RCC 7860 (cell line): ENCODE results near the gene HOXA13.
A peak's percentile ranks its signal among the peaks of the same experiment; 100 is the strongest.

Experiments used
- DNase-seq: peaks from one replicate; pipeline ENCODE4 v3.0.0-alpha.2; 2015; ENCODE audit warnings: low spot score
- FAIRE-seq: peaks from 2 replicates; lab custom pipeline; 2012; peaks lifted over from hg19 to GRCh38; lab: Jason Lieb, UNC

Gene HOXA13

DNA sequence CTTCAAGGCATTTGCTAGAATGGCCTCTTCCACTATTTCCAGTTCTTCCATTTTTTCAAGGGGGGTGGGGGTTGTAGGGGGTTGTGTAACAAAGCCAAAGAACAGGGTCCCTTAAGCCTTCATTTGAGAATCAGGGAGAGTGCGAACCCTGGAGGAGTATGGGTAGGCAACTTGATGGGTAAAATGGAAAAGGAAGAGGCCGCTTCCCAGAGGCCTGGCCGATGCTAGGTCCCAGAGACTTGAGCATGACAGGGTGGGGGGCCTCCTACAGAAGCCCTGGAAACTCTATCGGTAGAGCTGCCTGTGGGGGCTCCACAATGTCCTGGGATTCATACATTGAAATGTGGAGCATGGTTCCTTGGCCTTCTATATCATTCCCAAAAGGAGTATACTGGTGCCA lies 9.1 kb upstream of the HOXA13 start:
- FAIRE-seq (no peak), DNase-seq (no peak)

DNA sequence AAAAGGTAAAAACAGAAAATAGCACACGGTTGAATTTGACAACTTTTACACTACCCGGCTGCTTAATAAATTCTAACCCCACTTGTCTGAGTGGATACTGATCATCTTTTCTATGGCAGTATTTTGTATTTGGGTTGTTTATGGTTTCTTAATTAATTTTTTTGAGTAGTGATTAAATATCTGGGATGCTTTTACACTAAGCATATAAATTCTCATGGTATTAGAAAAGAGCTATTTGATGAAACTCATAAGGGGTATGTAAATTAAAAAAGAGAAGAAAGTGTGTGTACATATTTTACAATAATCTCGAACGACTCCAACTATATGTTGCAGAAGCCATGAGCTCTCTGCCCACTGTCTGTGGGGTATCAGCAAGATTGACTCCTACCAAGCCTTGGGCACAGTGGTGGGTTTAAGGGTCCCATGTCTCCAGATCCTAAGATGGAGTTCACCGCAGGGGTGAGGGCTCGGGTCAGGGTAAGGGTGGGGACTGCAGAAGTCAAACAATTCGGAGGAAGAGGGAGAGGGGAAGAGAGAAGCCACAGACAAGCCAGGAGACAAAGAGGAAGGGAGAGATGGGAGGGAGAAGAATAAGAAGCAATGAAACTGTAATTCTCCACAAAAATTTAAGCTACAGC lies 7.6 kb upstream of the HOXA13 start:
- FAIRE-seq (no peak), DNase-seq (no peak)

DNA sequence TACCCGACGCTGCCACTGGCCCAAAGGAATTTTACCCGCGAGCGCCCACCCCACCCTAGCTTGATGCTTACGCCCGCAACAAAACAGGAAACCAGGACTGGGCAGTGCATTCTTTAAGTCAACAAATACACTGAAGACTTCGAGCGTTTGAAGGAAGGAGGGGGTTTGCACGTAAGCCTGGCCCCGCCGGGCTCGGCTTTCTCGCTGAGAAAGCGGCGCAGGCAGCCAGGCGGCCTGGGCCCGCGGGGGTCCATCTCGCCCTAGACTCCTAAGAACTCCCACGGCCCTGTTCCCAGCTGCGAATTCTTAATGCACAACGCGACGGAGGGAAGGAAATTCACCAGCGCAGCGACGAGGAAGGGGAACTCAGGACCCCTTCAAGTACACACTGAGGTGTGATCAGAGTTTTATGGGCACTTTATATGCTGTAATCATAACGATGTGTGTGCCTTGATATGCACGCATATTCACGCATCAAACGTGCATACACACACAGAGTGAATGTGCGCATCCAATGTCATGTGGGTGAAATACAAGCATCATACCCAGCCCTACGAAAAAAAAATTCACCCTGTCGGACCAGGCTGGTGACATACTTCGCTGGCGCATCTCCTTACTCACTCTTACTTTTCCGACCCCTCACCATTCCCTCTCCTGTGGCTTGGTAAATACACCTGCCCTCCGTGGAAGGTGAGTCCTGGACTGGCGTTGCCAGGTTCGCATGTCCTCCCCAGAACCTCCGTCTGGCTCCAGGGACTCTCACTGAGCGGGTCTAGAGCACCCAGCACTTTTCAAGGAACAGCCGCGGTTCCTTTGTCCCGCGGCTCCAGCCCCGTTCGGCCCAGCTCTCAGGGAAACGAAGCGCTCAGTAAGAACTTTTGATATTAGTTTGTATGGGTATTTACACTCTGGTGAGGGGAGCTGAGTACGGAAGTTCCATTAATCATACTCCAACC lies 5.7 kb upstream of the HOXA13 start:
- no peak for DNase-seq
- no peak for FAIRE-seq

DNA sequence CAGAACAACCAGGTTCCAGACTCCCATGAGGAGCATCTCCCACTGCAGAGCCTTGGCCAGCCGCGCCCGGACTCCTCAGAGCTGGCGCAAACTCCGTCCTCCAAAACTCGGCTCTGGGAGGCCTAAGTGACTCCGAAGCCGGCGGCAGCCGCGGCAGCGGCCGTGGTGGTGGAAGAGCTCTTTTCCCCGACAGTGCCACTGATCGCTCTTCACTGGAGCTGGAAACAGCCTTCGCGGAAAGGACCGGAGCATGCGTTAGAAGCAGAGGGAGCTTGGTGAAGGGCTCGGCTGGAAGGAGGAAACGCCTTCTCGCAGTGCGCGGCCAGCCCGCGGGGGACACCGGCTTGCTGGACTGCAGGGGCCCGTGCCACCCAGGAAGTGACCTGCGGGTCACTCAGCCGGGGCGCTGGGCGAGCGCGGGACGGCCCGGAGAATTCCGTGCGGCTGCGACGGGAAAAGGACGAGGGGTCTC lies 5.0 kb upstream of the HOXA13 start:
- FAIRE-seq (no peak), DNase-seq (no peak)

DNA sequence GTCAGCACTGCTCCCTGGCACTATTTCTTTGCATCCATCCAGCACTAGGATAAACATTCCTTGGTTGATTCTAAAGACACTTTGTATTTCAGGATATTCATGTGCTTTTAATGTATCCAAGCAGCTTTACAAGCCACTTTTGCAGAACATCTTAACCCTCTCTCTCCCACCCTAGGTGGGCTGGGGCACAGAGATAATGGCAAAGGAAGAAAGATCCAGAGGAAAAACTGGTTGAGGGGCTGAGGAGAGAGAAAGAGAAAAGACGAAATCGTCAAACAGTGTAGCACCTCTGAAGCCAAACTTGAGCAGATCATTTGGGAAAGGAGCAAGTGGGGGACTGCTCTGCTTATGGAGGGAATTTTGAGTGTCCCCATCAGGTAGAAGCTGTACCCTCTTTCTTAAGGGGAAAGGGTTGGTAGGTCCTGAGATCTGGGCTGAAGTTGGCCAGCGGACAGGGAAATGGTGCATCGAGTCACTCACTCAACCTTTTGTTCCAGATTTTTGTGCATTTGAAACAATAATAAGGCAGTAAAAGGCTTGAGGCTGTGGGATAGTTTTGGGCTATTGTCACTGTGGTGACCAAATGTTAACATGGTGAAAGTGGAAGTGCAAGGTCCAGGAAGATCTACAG lies 4.2 kb upstream of the HOXA13 start:
- DNase-seq (no peak), FAIRE-seq (no peak)

DNA sequence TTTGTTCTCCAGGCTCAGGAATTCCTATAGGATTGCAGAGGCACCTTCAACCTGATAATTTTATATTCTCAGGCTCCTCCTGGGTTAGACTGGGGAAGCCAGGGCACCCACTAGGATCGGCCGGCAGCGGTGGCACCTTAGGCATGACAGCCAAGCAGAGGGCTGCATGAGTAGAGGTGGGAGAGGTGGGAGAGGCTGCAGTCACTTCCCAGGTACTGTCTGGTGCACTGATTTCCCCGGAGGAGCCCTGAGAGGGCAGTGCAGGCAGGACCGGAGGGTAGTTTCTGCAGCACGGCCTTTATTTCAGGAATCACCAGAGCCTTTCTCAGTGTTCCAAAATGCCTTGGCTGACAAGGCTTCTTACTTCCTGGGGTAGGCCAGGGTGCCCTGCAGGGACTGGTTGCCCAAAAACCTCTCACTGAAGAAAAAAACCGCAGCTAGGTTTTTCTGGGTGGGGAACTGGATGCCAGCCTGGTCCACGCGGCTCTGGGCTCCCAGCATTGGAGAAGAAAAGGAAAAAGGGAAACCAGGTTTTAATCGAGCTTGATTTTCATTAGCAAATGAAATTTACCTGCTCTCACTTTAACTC lies 3.6 kb upstream of the HOXA13 start:
- no peak for FAIRE-seq

DNA sequence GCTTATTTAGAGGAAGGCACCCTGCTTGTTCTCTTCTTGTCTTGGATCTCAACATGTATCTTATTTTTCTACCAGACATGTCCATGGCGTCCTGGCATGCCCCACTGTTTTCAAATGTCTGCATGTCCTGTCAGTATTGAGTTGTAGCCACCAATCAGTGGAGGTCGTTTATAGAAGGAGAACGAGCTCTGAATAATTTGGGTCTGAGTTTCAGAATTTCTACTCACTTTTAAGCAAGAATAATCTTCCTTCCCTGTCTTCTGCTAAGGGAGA lies 2.9 kb upstream of the HOXA13 start:
- DNase-seq (no peak), FAIRE-seq (no peak)

More for the DNA sequence above, 3.6 kb upstream of the HOXA13 start:
- DNase-seq, result no peak

DNA sequence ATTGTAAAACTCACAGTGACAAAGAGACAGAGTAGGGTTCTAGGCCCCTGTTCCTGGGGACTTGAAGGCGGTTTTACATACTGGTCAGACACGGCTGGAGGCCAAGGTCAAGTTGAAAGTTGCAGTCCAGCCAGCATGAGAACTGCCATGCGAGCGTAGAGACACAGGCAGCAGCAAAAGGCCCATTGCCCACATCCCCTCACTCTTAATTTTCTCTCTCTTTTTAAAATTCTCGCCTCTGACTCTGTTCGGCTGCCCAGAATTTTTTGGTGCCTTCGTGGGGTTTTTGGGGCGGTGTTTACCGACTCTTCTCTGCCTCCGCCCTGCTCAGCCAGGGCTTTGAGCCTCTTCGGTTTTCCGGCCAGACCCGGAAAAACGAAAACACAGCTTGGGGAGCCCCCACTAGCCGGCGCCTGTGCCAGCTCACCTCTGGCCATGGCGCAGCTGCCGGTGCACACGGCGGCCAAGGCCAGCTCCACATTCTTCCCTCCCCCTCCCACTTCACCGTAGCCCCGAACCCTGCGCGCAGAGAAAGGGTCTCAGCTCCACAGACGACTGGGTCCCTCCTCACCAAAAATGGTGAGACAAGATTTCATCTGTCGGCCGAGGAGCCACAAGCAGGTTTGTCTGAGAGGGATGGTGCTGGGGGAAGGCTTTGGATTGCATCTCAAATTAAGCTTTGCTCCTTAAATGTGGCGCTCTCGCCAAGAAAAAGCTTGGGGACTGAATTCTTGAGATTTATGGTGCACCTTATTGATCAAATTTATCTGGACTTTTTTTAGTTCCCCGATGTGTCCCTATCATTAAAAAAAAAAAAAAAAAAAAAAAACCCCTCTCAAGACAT lies 2.3 kb upstream of the HOXA13 start:
- DNase-seq, result no peak
- no peak for FAIRE-seq

DNA sequence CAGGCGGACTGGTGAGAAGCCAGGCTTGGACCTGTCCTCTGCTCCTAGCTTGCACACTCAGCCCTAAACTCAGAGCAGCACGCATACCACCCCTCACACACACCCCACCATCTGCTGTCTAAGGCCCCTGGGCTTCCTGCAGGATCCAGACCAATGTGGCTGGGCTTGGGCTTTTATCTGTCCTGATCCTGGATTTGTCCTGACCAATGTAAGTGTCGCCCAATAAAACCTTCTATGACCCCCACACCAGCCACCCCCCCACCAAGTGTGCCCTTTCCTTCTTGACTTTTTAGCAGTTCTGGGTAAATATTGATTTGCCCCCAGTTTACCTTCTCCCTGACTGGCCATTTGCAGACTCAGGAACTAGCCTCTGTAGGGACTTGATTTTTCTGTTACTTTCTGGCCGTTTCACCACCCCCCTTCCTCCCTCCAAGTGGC lies 1.7 kb upstream of the HOXA13 start:
- DNase-seq (no peak), FAIRE-seq (no peak)

DNA sequence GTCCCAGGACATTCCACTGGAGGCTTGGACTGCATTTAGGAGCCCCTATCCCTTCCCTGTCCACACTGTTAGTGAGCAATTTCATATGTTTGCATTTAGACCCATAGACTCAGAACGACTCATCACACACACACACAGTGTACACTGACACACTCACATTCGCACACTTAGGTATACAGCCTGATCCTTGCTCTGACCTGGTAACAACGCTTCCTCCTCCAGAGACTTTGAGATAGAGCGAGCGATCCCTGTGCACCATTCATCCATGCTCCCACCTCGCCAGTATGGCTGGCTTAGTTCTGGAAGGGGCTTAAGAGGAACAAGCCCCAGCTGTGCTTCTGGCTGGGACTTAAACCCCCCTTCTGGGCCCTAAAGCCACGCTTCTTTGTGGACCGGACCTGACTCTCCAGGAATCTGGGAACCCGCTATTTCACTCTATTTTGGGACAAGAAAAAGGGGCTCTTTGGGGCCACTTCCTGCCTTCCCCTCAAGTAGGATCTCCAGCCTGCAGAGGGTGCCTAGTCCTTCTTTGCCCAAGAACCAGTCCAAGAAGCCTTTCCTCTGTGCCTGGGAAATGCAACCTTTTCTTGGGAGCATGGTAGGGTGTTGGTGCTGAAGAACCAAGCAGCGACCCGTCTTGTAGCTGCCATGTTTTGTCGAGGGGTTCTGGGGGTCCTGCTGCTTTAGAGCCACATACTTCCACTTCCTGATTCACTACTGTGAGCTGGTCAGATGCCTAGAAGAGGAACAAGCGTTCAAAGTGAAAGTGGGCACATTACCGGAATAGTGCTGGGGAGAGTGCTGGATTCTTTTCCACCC lies 1.1 kb upstream of the HOXA13 start:
- no peak for DNase-seq
- FAIRE-seq, result no peak

DNA sequence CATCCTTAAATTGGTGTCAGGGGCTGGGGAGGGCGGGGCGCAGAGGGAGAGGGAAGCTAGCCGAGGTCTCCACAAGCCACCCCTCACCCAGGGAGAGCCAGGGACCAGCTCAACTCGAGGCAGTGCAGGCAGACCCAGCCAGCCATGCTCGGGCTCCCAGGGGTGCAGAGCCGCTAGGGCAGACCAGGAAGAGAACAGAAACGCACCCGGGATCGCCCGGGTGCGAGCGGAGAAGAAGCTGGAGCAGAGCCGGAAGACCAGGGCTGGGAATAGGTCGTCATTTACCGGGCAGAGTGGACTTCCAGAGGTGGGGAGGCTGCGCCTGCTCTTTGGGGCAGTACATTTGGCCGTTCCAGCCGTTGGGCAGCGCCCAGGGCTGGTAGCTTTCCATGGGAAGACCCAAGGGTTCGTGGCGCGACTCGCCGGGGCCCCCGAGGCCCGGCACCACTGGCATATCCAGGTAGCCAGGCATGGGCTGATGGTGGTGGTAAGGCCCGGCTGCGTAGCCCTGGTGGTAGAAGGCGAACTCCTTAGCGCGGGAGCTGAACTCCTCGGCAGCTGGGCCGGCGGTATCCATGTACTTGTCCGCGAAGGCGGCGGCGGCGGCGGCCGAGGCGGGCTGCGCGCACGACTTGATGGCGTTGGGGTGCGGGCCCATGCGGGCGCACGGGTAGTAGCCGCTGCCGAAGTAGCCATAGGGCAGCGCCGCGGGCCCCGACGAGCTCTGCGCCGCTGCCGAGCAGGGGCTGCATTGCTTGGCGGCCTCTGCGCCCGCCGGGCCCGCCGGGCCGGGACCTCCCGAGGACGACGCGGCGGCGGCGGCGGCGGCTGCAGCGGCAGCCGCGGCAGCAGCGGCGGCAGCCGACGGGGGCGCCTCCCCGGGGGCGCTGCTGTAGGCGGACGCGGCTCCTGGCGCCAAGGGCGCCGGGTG lies 755 bp downstream of the HOXA13 start:
- FAIRE-seq (no peak), DNase-seq (no peak)

DNA sequence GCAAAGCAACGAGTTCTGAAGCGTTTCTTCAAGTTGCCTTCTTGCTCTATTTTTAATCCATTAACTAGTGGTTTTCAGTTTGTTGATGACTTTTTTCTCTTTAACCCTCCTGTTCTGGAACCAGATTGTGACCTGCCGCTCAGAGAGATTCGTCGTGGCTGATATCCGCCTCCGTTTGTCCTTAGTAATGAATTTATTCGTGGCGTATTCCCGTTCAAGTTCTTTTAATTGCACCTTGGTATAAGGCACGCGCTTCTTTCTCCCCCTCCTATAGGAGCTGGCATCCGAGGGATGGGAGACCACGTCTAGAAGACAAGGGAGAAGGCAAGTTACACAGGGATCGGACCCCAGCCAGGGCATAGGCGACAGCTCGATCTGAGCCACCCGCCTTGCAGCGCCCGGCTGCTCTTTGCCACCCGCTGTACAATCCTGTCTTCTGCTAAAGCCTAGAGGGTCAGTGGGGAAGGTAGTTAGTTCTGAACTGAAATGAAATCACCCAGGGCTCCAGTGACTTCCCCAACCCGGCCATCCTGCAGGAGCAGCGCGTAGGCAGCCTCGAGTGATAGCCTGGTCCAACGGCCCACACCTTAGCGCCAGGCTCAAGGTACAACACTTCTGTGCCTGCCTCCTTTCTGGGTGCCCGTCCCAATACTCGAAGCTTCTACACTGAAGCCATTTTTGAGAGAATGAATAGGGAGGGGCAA lies 1.6 kb downstream of the HOXA13 start:
- DNase-seq (no peak), FAIRE-seq (no peak)

DNA sequence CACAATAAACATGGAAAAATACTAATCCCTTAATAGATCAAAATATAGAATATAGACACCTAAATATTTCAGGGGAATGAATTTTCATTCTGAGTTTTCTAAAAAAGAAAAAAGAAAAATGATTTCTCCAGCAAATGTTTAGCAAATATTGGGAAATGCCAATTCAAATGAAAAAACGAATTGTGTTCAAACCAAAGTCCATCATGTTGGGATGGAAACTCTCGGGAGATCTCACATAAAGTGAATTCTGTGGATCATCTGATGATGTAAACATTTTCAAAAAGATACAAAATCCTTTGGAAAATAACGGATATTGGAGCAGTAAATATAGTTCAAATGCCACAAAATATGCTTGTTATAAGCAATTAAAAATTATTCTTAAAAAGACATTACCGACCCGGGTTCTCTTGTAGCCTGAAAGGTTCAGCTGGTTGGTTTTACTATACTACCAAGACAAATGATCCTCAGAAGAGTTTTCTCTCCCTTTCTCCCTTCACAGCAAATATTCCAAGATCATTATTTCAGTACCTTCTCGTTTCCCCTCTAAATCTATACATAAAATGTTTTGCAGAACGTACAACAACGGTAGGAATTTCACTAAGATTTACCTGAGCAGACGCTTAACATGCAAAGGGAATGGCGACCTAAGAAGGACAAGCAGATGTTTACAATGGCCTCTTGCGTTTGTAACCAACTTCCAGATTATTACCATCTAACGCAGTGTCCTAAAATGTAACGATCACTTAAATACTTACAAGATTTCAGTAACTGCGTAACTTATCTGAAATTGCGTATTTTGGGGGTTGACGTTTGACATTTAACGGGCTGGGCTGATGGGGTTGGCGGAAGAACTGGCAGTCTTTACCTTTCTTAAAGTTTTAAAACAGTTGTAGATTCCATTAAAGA lies 2.5 kb downstream of the HOXA13 start:
- FAIRE-seq, result no peak
- no peak for DNase-seq

DNA sequence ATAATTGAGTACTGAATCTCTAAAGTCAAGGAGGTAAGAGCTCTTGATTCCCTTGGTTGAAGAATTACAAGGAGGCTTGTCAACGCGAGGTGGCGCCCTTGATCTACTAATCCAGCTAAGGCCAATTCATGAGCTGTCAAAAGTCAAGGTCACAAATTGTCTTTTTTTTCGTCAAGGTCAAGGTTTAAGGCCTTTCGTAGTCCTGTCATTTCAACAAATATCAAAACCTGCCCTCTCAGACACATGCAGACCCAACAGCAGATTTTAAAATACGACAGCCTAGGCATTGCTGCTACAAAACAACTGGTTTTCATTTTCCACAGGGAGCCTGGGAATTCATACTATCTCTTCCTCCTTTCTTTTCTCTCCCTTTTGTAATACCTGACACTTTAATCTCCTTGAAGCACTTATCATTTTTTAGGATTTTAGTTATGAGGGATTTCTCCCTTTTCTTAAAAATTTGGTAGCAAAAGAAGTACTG lies 3.6 kb downstream of the HOXA13 start:
- DNase-seq (peak; percentile 43), FAIRE-seq (peak; percentile 77)

DNA sequence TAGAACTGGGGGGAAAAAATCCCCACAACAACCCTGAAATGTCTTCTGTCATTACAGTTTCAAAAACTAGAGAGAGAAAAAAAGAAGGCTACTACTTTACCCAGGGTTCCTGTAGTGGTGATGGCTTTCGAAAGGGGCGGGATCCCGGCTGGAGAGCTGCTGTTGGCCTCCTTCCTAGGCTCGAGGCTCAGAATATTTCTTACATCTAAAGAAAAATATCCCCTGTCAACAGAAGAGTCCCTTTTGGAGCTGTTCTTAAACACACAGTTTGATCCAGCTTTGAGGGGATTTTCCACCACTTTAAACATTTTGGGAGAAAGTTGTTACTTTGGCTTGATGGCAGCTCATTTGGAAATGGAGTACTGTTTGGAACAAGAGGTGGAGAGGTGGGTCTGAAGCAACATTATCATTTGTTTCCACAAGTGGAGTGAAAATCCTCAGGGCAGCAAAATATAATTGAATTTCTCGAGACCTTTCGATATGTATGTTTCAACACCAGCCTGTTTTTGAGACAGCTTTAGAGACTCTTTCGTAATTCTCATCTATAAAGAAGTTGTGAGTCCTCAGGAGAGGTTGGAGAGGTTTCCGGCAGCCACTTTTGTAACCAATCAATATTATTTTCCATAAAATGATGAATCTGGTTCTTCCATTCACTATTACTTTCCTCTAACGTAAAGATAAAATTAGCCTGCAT lies 5.1 kb downstream of the HOXA13 start:
- no peak for FAIRE-seq
- no peak for DNase-seq

DNA sequence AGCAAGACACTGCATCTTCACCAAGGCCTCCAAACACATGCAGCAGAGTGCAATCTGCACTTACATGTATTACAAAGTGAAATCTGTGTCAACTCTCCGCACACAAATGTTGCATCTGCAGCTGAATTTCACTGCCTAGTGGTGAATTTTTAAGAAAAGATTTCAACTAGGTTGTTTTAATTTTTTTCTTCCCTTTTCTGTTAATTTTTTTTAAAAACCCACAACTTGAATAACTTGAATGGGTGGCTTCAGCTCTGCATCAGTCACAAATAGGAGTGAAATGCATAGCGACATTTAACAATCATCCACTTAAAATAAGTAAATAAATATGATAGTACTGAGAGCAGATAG lies 5.9 kb downstream of the HOXA13 start:
- FAIRE-seq, result no peak
- no peak for DNase-seq
